ENCODE results near the gene PDE4B.

DNA sequence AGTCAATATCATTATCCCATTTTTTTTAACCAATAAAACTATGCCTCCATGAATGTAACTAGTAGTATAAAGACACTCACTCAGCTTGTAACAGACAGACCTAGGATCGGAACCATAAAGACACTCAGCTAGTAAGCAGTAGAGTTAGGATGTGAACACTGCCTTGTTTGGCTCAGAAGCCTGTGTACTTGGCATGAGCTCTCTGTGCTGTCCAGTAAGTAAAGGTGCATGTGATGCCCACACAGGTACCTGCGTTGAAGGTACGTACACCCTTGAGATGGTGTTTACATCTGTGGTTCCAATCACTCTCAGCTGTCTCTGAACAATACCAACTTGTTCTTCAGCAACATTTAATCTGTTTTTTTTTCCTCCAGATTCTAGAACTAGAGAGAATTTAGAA, 489.1 kb downstream of the PDE4B start:
- TF ChIP-seq, protein P1, sequence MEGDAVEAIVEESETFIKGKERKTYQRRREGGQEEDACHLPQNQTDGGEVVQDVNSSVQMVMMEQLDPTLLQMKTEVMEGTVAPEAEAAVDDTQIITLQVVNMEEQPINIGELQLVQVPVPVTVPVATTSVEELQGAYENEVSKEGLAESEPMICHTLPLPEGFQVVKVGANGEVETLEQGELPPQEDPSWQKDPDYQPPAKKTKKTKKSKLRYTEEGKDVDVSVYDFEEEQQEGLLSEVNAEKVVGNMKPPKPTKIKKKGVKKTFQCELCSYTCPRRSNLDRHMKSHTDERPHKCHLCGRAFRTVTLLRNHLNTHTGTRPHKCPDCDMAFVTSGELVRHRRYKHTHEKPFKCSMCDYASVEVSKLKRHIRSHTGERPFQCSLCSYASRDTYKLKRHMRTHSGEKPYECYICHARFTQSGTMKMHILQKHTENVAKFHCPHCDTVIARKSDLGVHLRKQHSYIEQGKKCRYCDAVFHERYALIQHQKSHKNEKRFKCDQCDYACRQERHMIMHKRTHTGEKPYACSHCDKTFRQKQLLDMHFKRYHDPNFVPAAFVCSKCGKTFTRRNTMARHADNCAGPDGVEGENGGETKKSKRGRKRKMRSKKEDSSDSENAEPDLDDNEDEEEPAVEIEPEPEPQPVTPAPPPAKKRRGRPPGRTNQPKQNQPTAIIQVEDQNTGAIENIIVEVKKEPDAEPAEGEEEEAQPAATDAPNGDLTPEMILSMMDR (IDR thresholded peaks at IDR 0.05 in 2 of 3, conservative IDR thresholded peaks at IDR 0.05 in 1 of 3; ENCODE audit: insufficient read depth in 2 of 3, low read depth in 1 of 3, low read length in 3 of 3), result no peak
- TF ChIP-seq ERF (CRISPR knock-in tag; IDR thresholded peaks at IDR 0.05) (no peak), TGIF2 (CRISPR knock-in tag; IDR thresholded peaks at IDR 0.05) (no peak), YBX1 (IDR thresholded peaks at IDR 0.05) (no peak), MEIS2 (IDR thresholded peaks at IDR 0.05; ENCODE audit: partially characterized antibody) (no peak), ZEB2 (IDR thresholded peaks at IDR 0.05) (no peak), ZSCAN29 (IDR thresholded peaks at IDR 0.05) (no peak), MYBL2 (IDR thresholded peaks at IDR 0.05; ENCODE audit: low read depth) (no peak), MYBL2 (CRISPR knock-in tag; IDR thresholded peaks at IDR 0.05; ENCODE audit: borderline replicate concordance) (no peak), MTA2 (IDR thresholded peaks at IDR 0.05; ENCODE audit: low read depth) (no peak), FOS (IDR thresholded peaks at IDR 0.05; ENCODE audit: extremely low read depth, insufficient read length) (no peak), POLR2AphosphoS5 (IDR thresholded peaks at IDR 0.05; ENCODE audit: control insufficient read depth, insufficient read depth, low read depth, low read length) (no peak)
- TF ChIP-seq, protein P2, sequence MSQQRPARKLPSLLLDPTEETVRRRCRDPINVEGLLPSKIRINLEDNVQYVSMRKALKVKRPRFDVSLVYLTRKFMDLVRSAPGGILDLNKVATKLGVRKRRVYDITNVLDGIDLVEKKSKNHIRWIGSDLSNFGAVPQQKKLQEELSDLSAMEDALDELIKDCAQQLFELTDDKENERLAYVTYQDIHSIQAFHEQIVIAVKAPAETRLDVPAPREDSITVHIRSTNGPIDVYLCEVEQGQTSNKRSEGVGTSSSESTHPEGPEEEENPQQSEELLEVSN (IDR thresholded peaks at IDR 0.05; ENCODE audit: borderline replicate concordance in 1 of 2, extremely low read depth in 1 of 2, insufficient read depth in 1 of 2, insufficient read length in 1 of 2, low read depth in 1 of 2, low read length in 1 of 2, poor library complexity in 1 of 2, severe bottlenecking in 1 of 2), result no peak
- TF ChIP-seq, protein P3, sequence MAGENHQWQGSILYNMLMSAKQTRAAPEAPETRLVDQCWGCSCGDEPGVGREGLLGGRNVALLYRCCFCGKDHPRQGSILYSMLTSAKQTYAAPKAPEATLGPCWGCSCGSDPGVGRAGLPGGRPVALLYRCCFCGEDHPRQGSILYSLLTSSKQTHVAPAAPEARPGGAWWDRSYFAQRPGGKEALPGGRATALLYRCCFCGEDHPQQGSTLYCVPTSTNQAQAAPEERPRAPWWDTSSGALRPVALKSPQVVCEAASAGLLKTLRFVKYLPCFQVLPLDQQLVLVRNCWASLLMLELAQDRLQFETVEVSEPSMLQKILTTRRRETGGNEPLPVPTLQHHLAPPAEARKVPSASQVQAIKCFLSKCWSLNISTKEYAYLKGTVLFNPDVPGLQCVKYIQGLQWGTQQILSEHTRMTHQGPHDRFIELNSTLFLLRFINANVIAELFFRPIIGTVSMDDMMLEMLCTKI (IDR thresholded peaks at IDR 0.05; ENCODE audit: partially characterized antibody), result no peak
- TF ChIP-seq, protein P4, sequence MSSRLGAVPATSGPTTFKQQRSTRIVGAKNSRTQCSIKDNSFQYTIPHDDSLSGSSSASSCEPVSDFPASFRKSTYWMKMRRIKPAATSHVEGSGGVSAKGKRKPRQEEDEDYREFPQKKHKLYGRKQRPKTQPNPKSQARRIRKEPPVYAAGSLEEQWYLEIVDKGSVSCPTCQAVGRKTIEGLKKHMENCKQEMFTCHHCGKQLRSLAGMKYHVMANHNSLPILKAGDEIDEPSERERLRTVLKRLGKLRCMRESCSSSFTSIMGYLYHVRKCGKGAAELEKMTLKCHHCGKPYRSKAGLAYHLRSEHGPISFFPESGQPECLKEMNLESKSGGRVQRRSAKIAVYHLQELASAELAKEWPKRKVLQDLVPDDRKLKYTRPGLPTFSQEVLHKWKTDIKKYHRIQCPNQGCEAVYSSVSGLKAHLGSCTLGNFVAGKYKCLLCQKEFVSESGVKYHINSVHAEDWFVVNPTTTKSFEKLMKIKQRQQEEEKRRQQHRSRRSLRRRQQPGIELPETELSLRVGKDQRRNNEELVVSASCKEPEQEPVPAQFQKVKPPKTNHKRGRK (tag; IDR thresholded peaks at IDR 0.05), result no peak
